PC-9 (cell line): ENCODE measurements around the gene WDHD1. TPM values are rescaled to one million over a fixed set of nuclear protein-coding genes. Genes with fewer than 3 reads are reported as not detected.

Experiments
- BruUV-seq: library from RNA; stranded (reverse); fragments of 400-500 nt; replicated peaks from 2 replicates; lab custom pipeline; 2021; lab: Mats Ljungman, UMichigan
- CTCF ChIA-PET: fragments of 300-600 bp; sonication (Branson Sonifier 250); formaldehyde crosslinking; loops from one replicate; lab custom pipeline; 2022; ENCODE audit warnings: antibody characterized with exemption; lab: Charles Lee
- POLR2A ChIA-PET: fragments of 300-600 bp; sonication (Branson Sonifier 250); formaldehyde crosslinking; loops from one replicate; lab custom pipeline; 2022; ENCODE audit warnings: antibody characterized with exemption; ENCODE audit not compliant: unreplicated experiment; lab: Charles Lee
- DNase-seq, 2 experiments: peaks; one replicate each; pipeline versions ENCODE4 v3.0.0 to v3.0.0-alpha.2; 2015 to 2022; ENCODE audit warnings: mixed read lengths in 1 of 2
- H2AFZ ChIP-seq: fragments of 200-600 bp; sonication (generic); 2 replicates; pipeline ENCODE4 v1.8.1; 2017; ENCODE audit warnings: antibody characterized with exemption
- H3F3A ChIP-seq: fragments of 200-600 bp; sonication (generic); 2 replicates; pipeline ENCODE4 v1.8.1; 2017; ENCODE audit warnings: antibody characterized with exemption, mild to moderate bottlenecking, low read depth; ENCODE audit not compliant: insufficient read depth
- H3K27ac ChIP-seq: fragments of 200-600 bp; sonication (generic); 2 replicates; pipeline ENCODE4 v1.6.1; 2016; ENCODE audit warnings: mixed run types
- H3K27me3 ChIP-seq: fragments of 200-600 bp; sonication (generic); 2 replicates; pipeline ENCODE4 v1.6.1; 2016; ENCODE audit warnings: low read depth, mixed run types; ENCODE audit not compliant: insufficient read depth
- H3K36me3 ChIP-seq: fragments of 200-600 bp; sonication (generic); 2 replicates; pipeline ENCODE4 v1.6.1; 2016; ENCODE audit warnings: low read depth, mixed run types
- H3K4me1 ChIP-seq: fragments of 200-600 bp; sonication (generic); replicated peaks from 2 replicates; pipeline ENCODE4 v1.6.1; 2016; ENCODE audit warnings: mixed run types; ENCODE audit not compliant: insufficient read depth
- H3K4me2 ChIP-seq: fragments of 200-600 bp; sonication (generic); 2 replicates; pipeline ENCODE4 v1.6.1; 2017; ENCODE audit warnings: mixed run types
- H3K4me3 ChIP-seq: fragments of 200-600 bp; sonication (generic); 2 replicates; pipeline ENCODE4 v1.6.1; 2016; ENCODE audit warnings: mixed run types
- H3K79me2 ChIP-seq: fragments of 200-600 bp; sonication (generic); 2 replicates; pipeline ENCODE4 v1.6.1; 2017; ENCODE audit warnings: low read depth, mixed run types
- H3K9me2 ChIP-seq: fragments of 200-600 bp; sonication (generic); 2 replicates; pipeline ENCODE4 v1.8.1; 2017; ENCODE audit warnings: mild to moderate bottlenecking; ENCODE audit not compliant: insufficient read depth
- H3K9me3 ChIP-seq: fragments of 200-600 bp; sonication (generic); 2 replicates; pipeline ENCODE4 v1.8.1; 2016; ENCODE audit warnings: low read depth; ENCODE audit not compliant: insufficient read depth
- H4K20me1 ChIP-seq: fragments of 200-600 bp; sonication (generic); 2 replicates; pipeline ENCODE4 v1.8.1; 2017; ENCODE audit not compliant: insufficient read depth
- EZH2 ChIP-seq: fragments of 200-600 bp; sonication (generic); IDR thresholded peaks from 2 replicates; pipeline ENCODE4 v1.8.0; 2017; ENCODE audit warnings: antibody characterized with exemption, low read depth
- intact Hi-C: fragments of 100-400 bp; cut with micrococcal nuclease; formaldehyde crosslinking; loops from one replicate; pipeline ENCODE4 v1.10.0; 2022; ENCODE audit not compliant: unreplicated experiment
- total RNA-seq: library from RNA; stranded (reverse); gene quantifications from 2 replicates; pipeline ENCODE4 v1.2.3, GENCODE V29; 2021
- TF ChIP-seq, protein P1 (sequence below): fragments of 200-600 bp; sonication (generic); conservative IDR thresholded peaks from 2 replicates; pipeline ENCODE4 v1.6.1; 2017; ENCODE audit warnings: mixed run types, antibody characterized with exemption, mild to moderate bottlenecking, moderate library complexity

The WDHD1 gene
- total RNA-seq, 1 experiment from 2014 or later, result 34.3 TPM

DNA sequence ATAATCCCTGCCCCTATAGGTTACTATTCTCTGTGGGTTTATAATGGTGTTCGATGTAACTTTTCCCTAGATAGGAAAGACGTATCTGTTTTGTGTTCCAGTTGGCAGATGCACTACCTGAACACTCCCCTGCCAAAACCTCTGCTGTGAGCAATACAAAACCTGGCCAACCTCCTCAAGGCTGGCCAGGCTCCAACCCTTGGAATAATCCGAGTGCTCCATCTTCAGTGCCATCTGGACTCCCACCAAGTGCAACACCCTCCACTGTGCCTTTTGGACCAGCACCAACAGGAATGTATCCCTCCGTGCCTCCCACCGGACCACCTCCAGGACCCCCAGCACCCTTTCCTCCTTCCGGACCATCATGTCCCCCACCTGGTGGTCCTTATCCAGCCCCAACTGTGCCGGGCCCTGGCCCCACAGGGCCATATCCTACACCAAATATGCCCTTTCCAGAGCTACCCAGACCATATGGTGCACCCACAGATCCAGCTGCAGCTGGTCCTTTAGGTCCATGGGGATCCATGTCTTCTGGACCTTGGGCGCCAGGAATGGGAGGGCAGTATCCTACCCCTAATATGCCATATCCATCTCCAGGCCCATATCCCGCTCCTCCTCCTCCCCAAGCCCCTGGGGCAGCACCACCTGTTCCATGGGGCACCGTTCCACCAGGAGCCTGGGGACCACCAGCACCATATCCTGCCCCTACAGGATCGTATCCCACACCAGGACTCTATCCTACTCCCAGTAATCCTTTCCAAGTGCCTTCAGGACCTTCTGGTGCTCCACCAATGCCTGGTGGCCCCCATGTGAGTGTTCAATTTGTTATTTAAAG is 35.8 kb upstream of the WDHD1 start:
- peaks cover 53% of the 10 kb centered on the region for H3K36me3 ChIP-seq
- ChIA-PET POLR2A (interaction anchor here (0.7 kb wide), 1 partner anchor 16 kb away, joined by 3 read pairs; no protein-coding TSS in a partner anchor), CTCF (no interaction called here)
- no peak overlapping the region for H3K4me2 ChIP-seq
- no peak for DNase-seq
- BruUV-seq, result no TSS peak
- peaks cover 43% of the 10 kb centered on the region for H4K20me1 ChIP-seq
- no peaks in the 10 kb centered on the region for H3K9me2 ChIP-seq
- TF ChIP-seq EZH2, result no peak
- TF ChIP-seq, protein P1, sequence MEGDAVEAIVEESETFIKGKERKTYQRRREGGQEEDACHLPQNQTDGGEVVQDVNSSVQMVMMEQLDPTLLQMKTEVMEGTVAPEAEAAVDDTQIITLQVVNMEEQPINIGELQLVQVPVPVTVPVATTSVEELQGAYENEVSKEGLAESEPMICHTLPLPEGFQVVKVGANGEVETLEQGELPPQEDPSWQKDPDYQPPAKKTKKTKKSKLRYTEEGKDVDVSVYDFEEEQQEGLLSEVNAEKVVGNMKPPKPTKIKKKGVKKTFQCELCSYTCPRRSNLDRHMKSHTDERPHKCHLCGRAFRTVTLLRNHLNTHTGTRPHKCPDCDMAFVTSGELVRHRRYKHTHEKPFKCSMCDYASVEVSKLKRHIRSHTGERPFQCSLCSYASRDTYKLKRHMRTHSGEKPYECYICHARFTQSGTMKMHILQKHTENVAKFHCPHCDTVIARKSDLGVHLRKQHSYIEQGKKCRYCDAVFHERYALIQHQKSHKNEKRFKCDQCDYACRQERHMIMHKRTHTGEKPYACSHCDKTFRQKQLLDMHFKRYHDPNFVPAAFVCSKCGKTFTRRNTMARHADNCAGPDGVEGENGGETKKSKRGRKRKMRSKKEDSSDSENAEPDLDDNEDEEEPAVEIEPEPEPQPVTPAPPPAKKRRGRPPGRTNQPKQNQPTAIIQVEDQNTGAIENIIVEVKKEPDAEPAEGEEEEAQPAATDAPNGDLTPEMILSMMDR, result no peak
- peaks cover 33% of the 10 kb centered on the region for H3F3A ChIP-seq
- H3K4me3 ChIP-seq, result no peak overlapping the region
- H3K79me2 ChIP-seq, result peaks cover 34% of the 10 kb centered on the region
- no peaks in the 10 kb centered on the region for H3K9me3 ChIP-seq
- H3K27me3 ChIP-seq, result no peaks in the 10 kb centered on the region
- intact Hi-C loops, result no loop called here
- no peak overlapping the region for H2AFZ ChIP-seq
- H3K27ac ChIP-seq, result no peak overlapping the region
- H3K4me1 ChIP-seq, result no peaks in the 10 kb centered on the region

- Histone ChIP-seq H4K20me1 (peaks cover 69% of the 10 kb centered on the region), H3K36me3 (peaks cover 46% of the 10 kb centered on the region), H2AFZ (no peak overlapping the region), H3K27me3 (no peaks in the 10 kb centered on the region), H3K9me2 (no peaks in the 10 kb centered on the region), H3K4me2 (no peak overlapping the region), H3K79me2 (peaks cover 68% of the 10 kb centered on the region), H3K4me1 (no peaks in the 10 kb centered on the region), H3K9me3 (no peaks in the 10 kb centered on the region), H3K27ac (no peak overlapping the region), H3K4me3 (no peak overlapping the region), H3F3A (peaks cover 26% of the 10 kb centered on the region)
- DNase-seq, result no peak
- TF ChIP-seq, protein P1, result no peak
- TF ChIP-seq EZH2, result no peak
- no TSS peak for BruUV-seq
- intact Hi-C loops, result no loop called here
- ChIA-PET POLR2A (interaction anchor here (0.8 kb wide), 1 partner anchor 61 kb away, joined by 4 read pairs; no protein-coding TSS in a partner anchor), CTCF (no interaction called here)
Measured at GRCh38 chr14:55059333-55059732, 32.4 kb upstream of the WDHD1 start.

DNA sequence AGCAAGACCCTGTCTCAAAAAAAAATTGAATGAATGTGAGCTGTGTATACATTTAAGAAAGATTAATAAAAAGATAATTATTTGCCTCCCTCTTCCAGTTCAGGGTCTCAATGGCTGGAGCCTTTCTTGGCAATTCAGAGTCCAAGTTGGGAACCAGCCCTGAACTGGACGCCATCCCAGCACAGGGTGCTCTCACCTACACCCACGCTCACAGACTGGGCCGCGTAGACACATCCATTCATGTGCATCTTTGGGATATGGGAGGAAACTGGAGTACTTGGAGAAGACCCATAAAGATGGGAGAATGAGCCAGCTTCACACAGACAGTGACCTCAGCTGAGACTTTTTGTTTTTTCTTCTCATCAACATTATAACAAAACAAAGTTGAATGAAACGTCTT is 31.0 kb upstream of the WDHD1 start:
- Histone ChIP-seq H3K9me2 (no peaks in the 10 kb centered on the region; the same call in 1 of the 2 replicates), H3K9me3 (no peaks in the 10 kb centered on the region), H3K36me3 (peaks cover 48% of the 10 kb centered on the region), H3K4me1 (peaks cover 7% of the 10 kb centered on the region), H3F3A (peaks cover 20% of the 10 kb centered on the region; the same call in 1 of the 2 replicates), H4K20me1 (peaks cover 78% of the 10 kb centered on the region), H3K4me3 (no peak overlapping the region), H3K27ac (no peak overlapping the region), H2AFZ (no peak overlapping the region), H3K79me2 (peaks cover 82% of the 10 kb centered on the region), H3K4me2 (no peak overlapping the region), H3K27me3 (no peaks in the 10 kb centered on the region)
- no peak for DNase-seq
- intact Hi-C loops, result no loop called here
- TF ChIP-seq, protein P1, result no peak
- TF ChIP-seq EZH2, result no peak
- no TSS peak for BruUV-seq
- ChIA-PET POLR2A (no interaction called here), CTCF (no interaction called here)
